A549 (cell line): ENCODE measurements around the gene SEC14L3.

Source experiments
- CEBPB ChIP-seq, 2 experiments: fragments of >200 bp in 1 of 2; sonication (Bioruptor Twin) in 1 of 2; formaldehyde crosslinking in 1 of 2; IDR thresholded peaks; 2 replicates each; pipeline ENCODE4 v1.6.1; 2012 to 2016
- MAX ChIP-seq: IDR thresholded peaks from 2 replicates; pipeline ENCODE4 v1.6.1; 2012
- NR3C1 ChIP-seq: fragments of >200 bp; sonication (Bioruptor Twin); formaldehyde crosslinking; IDR thresholded peaks from 3 replicates; pipeline ENCODE4 v1.6.1; 2017
- PHF8 ChIP-seq: fragments of 200-600 bp; sonication (generic); IDR thresholded peaks from 2 replicates; pipeline ENCODE4 v1.6.1; 2016; ENCODE audit warnings: low read depth, mild to moderate bottlenecking, antibody characterized with exemption, moderate library complexity, borderline replicate concordance
- POLR2A ChIP-seq: IDR thresholded peaks from 2 replicates; pipeline ENCODE4 v1.6.1; 2012; ENCODE audit warnings: mild to moderate bottlenecking, low read length
- POLR2AphosphoS2 ChIP-seq: conservative IDR thresholded peaks from 2 replicates; pipeline ENCODE4 v1.6.1; 2012; ENCODE audit warnings: low read length, improper control_type of control experiment, inconsistent platforms
- TFCP2L1 ChIP-seq: fragments of 250-450 bp; sonication (Bioruptor Pico); IDR thresholded peaks from 2 replicates; pipeline ENCODE4 v1.5.0; 2021; ENCODE audit warnings: mild to moderate bottlenecking
- TP53 ChIP-seq: fragments of 250-450 bp; sonication (Bioruptor Pico); IDR thresholded peaks from 2 replicates; pipeline ENCODE4 v1.5.0; 2021; ENCODE audit warnings: mild to moderate bottlenecking, moderate library complexity
- TF ChIP-seq, protein P1 (sequence below): fragments of >200 bp; sonication (Bioruptor Twin); formaldehyde crosslinking; IDR thresholded peaks from 3 replicates; pipeline ENCODE4 v1.5.1; 2016
- TF ChIP-seq, protein P2 (sequence below): fragments of 450-650 bp; IDR thresholded peaks from 2 replicates; pipeline ENCODE4 v1.6.1; 2014; ENCODE audit warnings: antibody characterized with exemption

DNA sequence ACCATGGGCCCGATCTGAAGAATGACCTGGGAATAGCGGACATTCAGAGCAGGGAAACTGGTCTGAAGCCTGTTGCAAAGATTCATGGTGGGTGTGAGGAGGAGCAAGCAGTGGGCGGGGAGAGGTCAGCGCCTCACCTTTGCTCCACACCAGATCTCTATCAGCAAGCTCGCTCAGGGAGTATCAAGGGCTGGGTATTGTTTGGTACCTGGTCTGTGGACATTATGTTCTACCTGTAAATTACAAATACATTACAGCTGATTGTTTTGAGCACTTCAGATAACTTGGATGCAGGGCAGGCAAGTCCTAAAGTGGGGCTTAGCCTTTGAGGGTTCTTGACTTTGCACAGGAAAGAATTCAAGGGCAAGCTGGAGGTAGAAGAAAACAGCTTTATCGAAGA lies 44.5 kb upstream of the SEC14L3 start:
- no peak for TF ChIP-seq NR3C1
- no peak for TF ChIP-seq POLR2A
- TF ChIP-seq, protein P1, sequence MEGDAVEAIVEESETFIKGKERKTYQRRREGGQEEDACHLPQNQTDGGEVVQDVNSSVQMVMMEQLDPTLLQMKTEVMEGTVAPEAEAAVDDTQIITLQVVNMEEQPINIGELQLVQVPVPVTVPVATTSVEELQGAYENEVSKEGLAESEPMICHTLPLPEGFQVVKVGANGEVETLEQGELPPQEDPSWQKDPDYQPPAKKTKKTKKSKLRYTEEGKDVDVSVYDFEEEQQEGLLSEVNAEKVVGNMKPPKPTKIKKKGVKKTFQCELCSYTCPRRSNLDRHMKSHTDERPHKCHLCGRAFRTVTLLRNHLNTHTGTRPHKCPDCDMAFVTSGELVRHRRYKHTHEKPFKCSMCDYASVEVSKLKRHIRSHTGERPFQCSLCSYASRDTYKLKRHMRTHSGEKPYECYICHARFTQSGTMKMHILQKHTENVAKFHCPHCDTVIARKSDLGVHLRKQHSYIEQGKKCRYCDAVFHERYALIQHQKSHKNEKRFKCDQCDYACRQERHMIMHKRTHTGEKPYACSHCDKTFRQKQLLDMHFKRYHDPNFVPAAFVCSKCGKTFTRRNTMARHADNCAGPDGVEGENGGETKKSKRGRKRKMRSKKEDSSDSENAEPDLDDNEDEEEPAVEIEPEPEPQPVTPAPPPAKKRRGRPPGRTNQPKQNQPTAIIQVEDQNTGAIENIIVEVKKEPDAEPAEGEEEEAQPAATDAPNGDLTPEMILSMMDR, result no peak
- TF ChIP-seq CEBPB (IDR thresholded peaks at IDR 0.05), result no peak
- no peak for TF ChIP-seq PHF8
- no peak for TF ChIP-seq POLR2AphosphoS2
- TF ChIP-seq TFCP2L1 (CRISPR knock-in tag), result no peak
- no peak for TF ChIP-seq MAX
- TF ChIP-seq TP53 (CRISPR knock-in tag), result no peak
- TF ChIP-seq, protein P2, sequence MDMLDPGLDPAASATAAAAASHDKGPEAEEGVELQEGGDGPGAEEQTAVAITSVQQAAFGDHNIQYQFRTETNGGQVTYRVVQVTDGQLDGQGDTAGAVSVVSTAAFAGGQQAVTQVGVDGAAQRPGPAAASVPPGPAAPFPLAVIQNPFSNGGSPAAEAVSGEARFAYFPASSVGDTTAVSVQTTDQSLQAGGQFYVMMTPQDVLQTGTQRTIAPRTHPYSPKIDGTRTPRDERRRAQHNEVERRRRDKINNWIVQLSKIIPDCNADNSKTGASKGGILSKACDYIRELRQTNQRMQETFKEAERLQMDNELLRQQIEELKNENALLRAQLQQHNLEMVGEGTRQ, result no peak
